ENCODE results near the gene DCUN1D4.

Gene DCUN1D4

GRCh38 chr4:51842554-51843308, at the start of gene DCUN1D4:
DCUN1D4 (plus strand) TSS chr4:51843153; CDS start chr4:51843243, 90 bp downstream.
- DNase-seq (ENCODE audit: low read depth), result peak; percentile 95

GRCh38 chr4:51820443-51821234, 22.3 kb upstream of the DCUN1D4 start:
- DNase-seq (ENCODE audit: low read depth), result no peak

- DNase-seq (ENCODE audit: low read depth), result no peak
Measured at GRCh38 chr4:51825341-51825740, 17.6 kb upstream of the DCUN1D4 start.

GRCh38 chr4:51830156-51830720, 12.7 kb upstream of the DCUN1D4 start:
- no peak for DNase-seq (ENCODE audit: low read depth)

- DNase-seq (ENCODE audit: low read depth), result peak; percentile 57
Measured at GRCh38 chr4:51831133-51831532, 11.8 kb upstream of the DCUN1D4 start.

- DNase-seq (ENCODE audit: low read depth), result no peak
Measured at GRCh38 chr4:51833236-51833635, 9.7 kb upstream of the DCUN1D4 start.

- DNase-seq (ENCODE audit: low read depth), result no peak
Measured at GRCh38 chr4:51835079-51835478, 7.9 kb upstream of the DCUN1D4 start.

- DNase-seq (ENCODE audit: low read depth), result no peak
Measured at GRCh38 chr4:51835855-51836254, 7.1 kb upstream of the DCUN1D4 start.

- DNase-seq (ENCODE audit: low read depth), result no peak
Measured at GRCh38 chr4:51836549-51836948, 6.4 kb upstream of the DCUN1D4 start.

GRCh38 chr4:51840781-51841180, 2.2 kb upstream of the DCUN1D4 start:
- no peak for DNase-seq (ENCODE audit: low read depth)

GRCh38 chr4:51842167-51842553, 793 bp upstream of the DCUN1D4 start:
- DNase-seq (ENCODE audit: low read depth), result no peak

- DNase-seq (ENCODE audit: low read depth), result peak; percentile 27
Measured at GRCh38 chr4:51843309-51844152, 578 bp downstream of the DCUN1D4 start.

GRCh38 chr4:51844153-51845054, 1.5 kb downstream of the DCUN1D4 start:
- peak; percentile 55 for DNase-seq (ENCODE audit: low read depth)

GRCh38 chr4:51845055-51845426, 2.1 kb downstream of the DCUN1D4 start:
- DNase-seq (ENCODE audit: low read depth), result no peak

GRCh38 chr4:51845711-51846110, 2.8 kb downstream of the DCUN1D4 start:
- no peak for DNase-seq (ENCODE audit: low read depth)

- DNase-seq (ENCODE audit: low read depth), result no peak
Measured at GRCh38 chr4:51849430-51849829, 6.5 kb downstream of the DCUN1D4 start.

GRCh38 chr4:51850294-51850693, 7.3 kb downstream of the DCUN1D4 start:
- no peak for DNase-seq (ENCODE audit: low read depth)

GRCh38 chr4:51851090-51851936, 8.4 kb downstream of the DCUN1D4 start:
- no peak for DNase-seq (ENCODE audit: low read depth)

- DNase-seq (ENCODE audit: low read depth), result no peak
Measured at GRCh38 chr4:51851937-51852290, 9.0 kb downstream of the DCUN1D4 start.

- DNase-seq (ENCODE audit: low read depth), result no peak
Measured at GRCh38 chr4:51853027-51853682, 10.2 kb downstream of the DCUN1D4 start.
